HepG2 (cell line): ENCODE data around the gene FIZ1. TPM values are rescaled to one million over a fixed set of nuclear protein-coding genes. Genes with fewer than 3 reads are reported as not detected.

Experiments used
- ATAC-seq: fragments of 200-7000 bp; cut with Tn5 transposase; 3 replicates; pipeline ENCODE4 v1.9.1; 2020; ENCODE audit warnings: mild to moderate bottlenecking, moderate library complexity
- BruUV-seq: library from RNA; stranded (reverse); fragments of 400-500 nt; replicated peaks from 2 replicates; lab custom pipeline; 2021; lab: Mats Ljungman, UMichigan
- CTCF ChIA-PET: fragments of 300-600 bp; formaldehyde crosslinking; extraction: SDS; loops from one replicate; lab custom pipeline; 2021; ENCODE audit warnings: low total read pairs, inconsistent platforms, low intra/inter-chr PET ratio; lab: Yijun Ruan, JAX
- POLR2A ChIA-PET: fragments of 350-600 bp; sonication (Branson Sonifier 250); formaldehyde crosslinking; loops from one replicate; lab custom pipeline; 2020; ENCODE audit warnings: antibody characterized with exemption, inconsistent platforms; lab: Yijun Ruan, JAX
- DNase-seq: peaks from one replicate; pipeline ENCODE4 v3.0.0-alpha.2; 2015; ENCODE audit warnings: low spot score
- FAIRE-seq: peaks from 3 replicates; lab custom pipeline; 2011; peaks lifted over from hg19 to GRCh38; lab: Jason Lieb, UNC
- H2AFZ ChIP-seq: one replicate; pipeline ENCODE4 v1.6.1; 2011; ENCODE audit warnings: low read length, inconsistent platforms
- H3K27ac ChIP-seq: fragments of 300-600 bp; 3 replicates; pipeline ENCODE4 v1.8.0; 2011; ENCODE audit warnings: mixed run types, mild to moderate bottlenecking, mixed read lengths, low read length, inconsistent platforms; ENCODE audit not compliant: insufficient read depth; ENCODE audit errors: extremely low read length
- H3K27me3 ChIP-seq, 2 experiments: fragments of 200-600 bp in 1 of 2; 2 replicates in 1 of 2; 3 replicates in 1 of 2; pipeline versions ENCODE4 v1.6.0 to v1.8.0; 2011; ENCODE audit warnings: low read length in 2 of 2, mild to moderate bottlenecking in 2 of 2, moderate library complexity in 2 of 2, inconsistent platforms in 1 of 2; ENCODE audit not compliant: insufficient read depth in 2 of 2, control insufficient read depth in 1 of 2
- H3K36me3 ChIP-seq, 2 experiments: fragments of 200-600 bp in 1 of 2; replicated peaks in 1 of 2; 2 replicates in 1 of 2; 3 replicates in 1 of 2; pipeline versions ENCODE4 v1.5.1 to v1.8.0; 2011; ENCODE audit warnings: low read length in 2 of 2, inconsistent platforms in 1 of 2; ENCODE audit not compliant: insufficient read depth in 2 of 2, control insufficient read depth in 1 of 2
- H3K4me1 ChIP-seq: 2 replicates; pipeline ENCODE4 v1.5.1; 2012; ENCODE audit warnings: low read length, inconsistent platforms; ENCODE audit not compliant: insufficient read depth
- H3K4me2 ChIP-seq: 2 replicates; pipeline ENCODE4 v1.6.0; 2011; ENCODE audit warnings: low read depth, low read length, inconsistent platforms
- H3K4me3 ChIP-seq, 3 experiments: fragments of 200-600 bp in 1 of 3; sonication (generic), shearing (Covaris generic) in 1 of 3; replicated peaks in 1 of 3; 2 replicates each; pipeline ENCODE4 v1.5.1; 2011 to 2016; ENCODE audit warnings: low read length in 3 of 3, inconsistent platforms in 2 of 3, low read depth in 2 of 3, mild to moderate bottlenecking in 2 of 3, control low read depth in 1 of 3, mixed read lengths in 1 of 3; ENCODE audit not compliant: insufficient read depth in 1 of 3
- H3K79me2 ChIP-seq: one replicate; pipeline ENCODE4 v1.6.1; 2011; ENCODE audit warnings: low read length, inconsistent platforms; ENCODE audit not compliant: insufficient read depth
- H3K9ac ChIP-seq: 2 replicates; pipeline ENCODE4 v1.6.0; 2011; ENCODE audit warnings: mild to moderate bottlenecking, low read depth, low read length, inconsistent platforms; ENCODE audit not compliant: insufficient read depth
- H3K9me3 ChIP-seq: 2 replicates; pipeline ENCODE4 v1.5.1; 2012; ENCODE audit warnings: mild to moderate bottlenecking, low read length
- H4K20me1 ChIP-seq: 2 replicates; pipeline ENCODE4 v1.6.0; 2011; ENCODE audit warnings: inconsistent platforms, mild to moderate bottlenecking, low read length, moderate library complexity; ENCODE audit not compliant: insufficient read depth
- ATF3 ChIP-seq: sonication (generic); formaldehyde crosslinking; IDR thresholded peaks from 2 replicates; pipeline ENCODE4 v1.4.0; 2020; ENCODE audit warnings: missing genetic modification reagents
- ERF ChIP-seq: IDR thresholded peaks from 2 replicates; pipeline ENCODE4 v1.6.1; 2018; ENCODE audit warnings: missing biosample characterization, missing genetic modification reagents
- FOXO4 ChIP-seq: sonication (generic); formaldehyde crosslinking; conservative IDR thresholded peaks from 2 replicates; pipeline ENCODE4 v1.8.1; 2023; ENCODE audit warnings: missing genetic modification reagents
- GATAD2A ChIP-seq: IDR thresholded peaks from 2 replicates; pipeline ENCODE4 v1.6.1; 2016
- HMG20B ChIP-seq: conservative IDR thresholded peaks from 2 replicates; pipeline ENCODE4 v1.6.1; 2016; ENCODE audit warnings: missing genetic modification reagents, missing compliant biosample characterization
- JARID2 ChIP-seq: sonication (generic); formaldehyde crosslinking; IDR thresholded peaks from 2 replicates; pipeline ENCODE4 v1.8.1; 2023; ENCODE audit warnings: missing genetic modification reagents, inconsistent platforms; ENCODE audit not compliant: insufficient replicate concordance
- MLLT10 ChIP-seq: sonication (generic); formaldehyde crosslinking; IDR thresholded peaks from 2 replicates; pipeline ENCODE4 v1.4.0; 2020; ENCODE audit warnings: missing genetic modification reagents
- NCOA2 ChIP-seq: sonication (generic); formaldehyde crosslinking; IDR thresholded peaks from 2 replicates; pipeline ENCODE4 v1.8.0; 2022; ENCODE audit warnings: inconsistent platforms
- NR0B2 ChIP-seq: sonication (generic); formaldehyde crosslinking; IDR thresholded peaks from 2 replicates; pipeline ENCODE4 v1.4.0; 2020; ENCODE audit warnings: mild to moderate bottlenecking, missing genetic modification reagents
- NR2F1 ChIP-seq, 2 experiments: fragments of 450-650 bp in 1 of 2; formaldehyde crosslinking in 1 of 2; IDR thresholded peaks; 2 replicates each; pipeline versions ENCODE4 v1.5.0 to v1.6.1; 2016 to 2020; ENCODE audit warnings: mild to moderate bottlenecking in 1 of 2, missing compliant biosample characterization in 1 of 2, missing genetic modification reagents in 1 of 2, moderate library complexity in 1 of 2
- RAD51 ChIP-seq: fragments of 450-650 bp; IDR thresholded peaks from 2 replicates; pipeline ENCODE4 v1.6.1; 2016; ENCODE audit warnings: borderline replicate concordance
- RFXANK ChIP-seq: IDR thresholded peaks from 2 replicates; pipeline ENCODE4 v1.6.1; 2016
- SP2 ChIP-seq: sonication (generic); formaldehyde crosslinking; IDR thresholded peaks from 2 replicates; pipeline ENCODE4 v1.5.1; 2020; ENCODE audit warnings: mild to moderate bottlenecking, missing genetic modification reagents
- SP4 ChIP-seq: sonication (generic); formaldehyde crosslinking; IDR thresholded peaks from 2 replicates; pipeline ENCODE4 v1.8.1; 2023; ENCODE audit warnings: mild to moderate bottlenecking, missing genetic modification reagents
- ZNF225 ChIP-seq: sonication (generic); formaldehyde crosslinking; IDR thresholded peaks from 2 replicates; pipeline ENCODE4 v1.4.0; 2020; ENCODE audit warnings: mild to moderate bottlenecking, missing genetic modification reagents
- ZNF296 ChIP-seq: sonication (generic); formaldehyde crosslinking; conservative IDR thresholded peaks from 2 replicates; pipeline ENCODE4 v1.5.0; 2020; ENCODE audit warnings: mild to moderate bottlenecking, missing genetic modification reagents
- ZNF563 ChIP-seq: sonication (generic); formaldehyde crosslinking; IDR thresholded peaks from 2 replicates; pipeline ENCODE4 v1.8.0; 2022; ENCODE audit warnings: mild to moderate bottlenecking, moderate library complexity, missing genetic modification reagents
- ZNF691 ChIP-seq: sonication (generic); formaldehyde crosslinking; IDR thresholded peaks from 2 replicates; pipeline ENCODE4 v1.4.0; 2020; ENCODE audit warnings: missing genetic modification reagents, low read depth, mild to moderate bottlenecking, borderline replicate concordance
- WGBS: methylation state at CpG from one replicate; pipeline ENCODE4 v1.1.6; 2017; ENCODE audit warnings: low lambda C conversion rate; 5-methylcytosine and 5-hydroxymethylcytosine counted together
- in situ Hi-C: cut with HindIII; loops from 2 replicates; pipeline ENCODE4 v1.10.0; 2017; ENCODE audit warnings: low pct_unique_long_range_greater_than_20kb; ENCODE audit not compliant: extremely low pct_ligation_motif_present
- intact Hi-C: fragments of 100-400 bp; cut with micrococcal nuclease; formaldehyde crosslinking; loops from one replicate; pipeline ENCODE4 v1.10.0; 2022; ENCODE audit not compliant: unreplicated experiment
- polyA plus RNA-seq, 8 experiments: library from polyadenylated mRNA; depleted of rRNA in 3 of 8; stranded (reverse) in 7 of 8; unstranded in 1 of 8; fragments of >200 nt; fragmentation: Illumina TruSeq in 4 of 8; extraction: Trizol in 4 of 8; gene quantifications; 2 replicates each; pipeline versions ENCODE4 v1.2.1 to v1.2.3, GENCODE V29; 2011 to 2016; ENCODE audit warnings: low read depth in 4 of 8, missing spikeins in 1 of 8, mixed read lengths in 1 of 8; ENCODE audit not compliant: insufficient read depth in 1 of 8
- total RNA-seq, 5 experiments: library from RNA; depleted of rRNA; stranded (reverse); fragments of >200 nt; fragmentation: Illumina TruSeq; extraction: Trizol; gene quantifications; 2 replicates each; pipeline ENCODE4 v1.2.3, GENCODE V29; 2016; ENCODE audit warnings: low read depth in 1 of 5
- TF ChIP-seq, protein P1 (sequence below): sonication (generic); formaldehyde crosslinking; IDR thresholded peaks from 2 replicates; pipeline ENCODE4 v1.4.0; 2020; ENCODE audit warnings: missing genetic modification reagents
- TF ChIP-seq, protein P2 (sequence below): sonication (generic); formaldehyde crosslinking; IDR thresholded peaks from 2 replicates; pipeline ENCODE4 v1.4.0; 2020; ENCODE audit warnings: missing genetic modification reagents

The FIZ1 gene
- total and polyA plus RNA-seq, 2 of the 13 experiments (the other 11 are each of a cell fraction or from before 2014, with no cell fraction given), result 3.6 to 5.9 TPM

DNA sequence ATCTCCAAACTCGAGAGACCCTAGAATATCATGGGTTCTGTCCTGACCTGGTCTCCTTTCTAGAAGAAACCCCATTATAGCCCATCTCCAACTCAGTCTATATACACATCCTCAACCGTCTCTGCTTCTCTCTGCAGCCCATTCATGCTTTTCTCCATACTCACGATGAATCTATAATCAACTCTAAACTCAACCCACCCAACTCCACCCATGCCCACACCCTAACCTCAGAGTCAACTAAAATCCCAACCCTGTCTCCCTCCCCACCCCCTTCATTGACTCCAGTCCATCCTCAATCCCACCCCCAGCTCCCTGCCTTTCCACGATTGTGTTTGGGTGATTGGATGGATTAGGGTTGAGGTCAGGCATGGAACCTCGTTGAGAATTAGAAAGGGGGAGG lies 55.8 kb downstream of the FIZ1 start:
- TF ChIP-seq HMG20B (CRISPR knock-in tag), result no peak
- TF ChIP-seq, protein P1, sequence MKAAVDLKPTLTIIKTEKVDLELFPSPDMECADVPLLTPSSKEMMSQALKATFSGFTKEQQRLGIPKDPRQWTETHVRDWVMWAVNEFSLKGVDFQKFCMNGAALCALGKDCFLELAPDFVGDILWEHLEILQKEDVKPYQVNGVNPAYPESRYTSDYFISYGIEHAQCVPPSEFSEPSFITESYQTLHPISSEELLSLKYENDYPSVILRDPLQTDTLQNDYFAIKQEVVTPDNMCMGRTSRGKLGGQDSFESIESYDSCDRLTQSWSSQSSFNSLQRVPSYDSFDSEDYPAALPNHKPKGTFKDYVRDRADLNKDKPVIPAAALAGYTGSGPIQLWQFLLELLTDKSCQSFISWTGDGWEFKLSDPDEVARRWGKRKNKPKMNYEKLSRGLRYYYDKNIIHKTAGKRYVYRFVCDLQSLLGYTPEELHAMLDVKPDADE (CRISPR knock-in tag), result no peak
- no peak for TF ChIP-seq NR2F1 (CRISPR knock-in tag; IDR thresholded peaks at IDR 0.05)
- TF ChIP-seq ZNF563 (CRISPR knock-in tag), result no peak
- no peak for TF ChIP-seq RFXANK
- no peak for TF ChIP-seq ZNF691 (CRISPR knock-in tag)
- no peak for TF ChIP-seq NCOA2
- no peak for TF ChIP-seq MLLT10
- TF ChIP-seq, protein P2, sequence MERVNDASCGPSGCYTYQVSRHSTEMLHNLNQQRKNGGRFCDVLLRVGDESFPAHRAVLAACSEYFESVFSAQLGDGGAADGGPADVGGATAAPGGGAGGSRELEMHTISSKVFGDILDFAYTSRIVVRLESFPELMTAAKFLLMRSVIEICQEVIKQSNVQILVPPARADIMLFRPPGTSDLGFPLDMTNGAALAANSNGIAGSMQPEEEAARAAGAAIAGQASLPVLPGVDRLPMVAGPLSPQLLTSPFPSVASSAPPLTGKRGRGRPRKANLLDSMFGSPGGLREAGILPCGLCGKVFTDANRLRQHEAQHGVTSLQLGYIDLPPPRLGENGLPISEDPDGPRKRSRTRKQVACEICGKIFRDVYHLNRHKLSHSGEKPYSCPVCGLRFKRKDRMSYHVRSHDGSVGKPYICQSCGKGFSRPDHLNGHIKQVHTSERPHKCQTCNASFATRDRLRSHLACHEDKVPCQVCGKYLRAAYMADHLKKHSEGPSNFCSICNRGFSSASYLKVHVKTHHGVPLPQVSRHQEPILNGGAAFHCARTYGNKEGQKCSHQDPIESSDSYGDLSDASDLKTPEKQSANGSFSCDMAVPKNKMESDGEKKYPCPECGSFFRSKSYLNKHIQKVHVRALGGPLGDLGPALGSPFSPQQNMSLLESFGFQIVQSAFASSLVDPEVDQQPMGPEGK (CRISPR knock-in tag), result no peak
- TF ChIP-seq JARID2 (CRISPR knock-in tag), result no peak
- no peak for TF ChIP-seq RAD51
- TF ChIP-seq ATF3, result no peak
- TF ChIP-seq ERF, result no peak
- TF ChIP-seq GATAD2A (CRISPR knock-in tag), result no peak
- TF ChIP-seq SP4 (CRISPR knock-in tag), result no peak
- TF ChIP-seq NR0B2 (CRISPR knock-in tag), result no peak
- no peak for TF ChIP-seq ZNF225
- TF ChIP-seq SP2 (CRISPR knock-in tag), result no peak
- TF ChIP-seq FOXO4 (CRISPR knock-in tag), result no peak
- no peak for TF ChIP-seq ZNF296 (CRISPR knock-in tag)
- Histone ChIP-seq H3K4me1 (peaks cover 45% of the 10 kb centered on the region), H3K4me3 (no peak overlapping the region), H3K27ac (no peak overlapping the region), H3K27me3 (no peaks in the 10 kb centered on the region; a peak in 1 of 5 replicates), H2AFZ (no peak overlapping the region), H3K9me3 (no peaks in the 10 kb centered on the region), H3K36me3 (no peaks in the 10 kb centered on the region), H4K20me1 (no peaks in the 10 kb centered on the region), H3K79me2 (no peaks in the 10 kb centered on the region), H3K4me2 (no peak overlapping the region; the same call in 1 of the 2 replicates), H3K9ac (no peak overlapping the region)
- ChIA-PET POLR2A (interaction anchor here (0.7 kb wide), 1 partner anchor 426 kb away, joined by 3 read pairs; no protein-coding TSS in a partner anchor), CTCF (no interaction called here)
- no TSS peak for BruUV-seq
- ATAC-seq (no peak), DNase-seq (no peak), FAIRE-seq (no peak)
- WGBS, result 22% methylated on average over 5 of the region's 5 CpGs
- intact Hi-C loops, result no loop called here
- in situ Hi-C loops, result no loop called here
